WTC11 (cell line): ENCODE data around the gene PGM2L1. TPM values are rescaled to one million over a fixed set of nuclear protein-coding genes. Genes with fewer than 3 reads are reported as not detected.

Source experiments
- ATAC-seq: fragments of 200-7000 bp; cut with Tn5 transposase; 2 replicates; pipeline ENCODE4 v1.10.0; 2021; ENCODE audit warnings: mild to moderate bottlenecking, moderate library complexity
- CTCF ChIA-PET: fragments of 300-600 bp; sonication (Branson Sonifier 250); formaldehyde crosslinking; loops from one replicate; lab custom pipeline; 2021; ENCODE audit warnings: antibody characterized with exemption; lab: Charles Lee
- POLR2A ChIA-PET: fragments of 350-600 bp; sonication (Branson Sonifier 250); formaldehyde crosslinking; loops from one replicate; lab custom pipeline; 2021; ENCODE audit warnings: antibody characterized with exemption; lab: Charles Lee
- DNase-seq: peaks from one replicate; pipeline ENCODE4 v3.0.0; 2021; ENCODE audit warnings: low spot score
- H3K27ac Mint-ChIP-seq: 2 replicates; pipeline ENCODE4 v1.8.0; 2021; ENCODE audit warnings: mixed read lengths
- H3K27me3 Mint-ChIP-seq: 2 replicates; pipeline ENCODE4 v1.8.0; 2021; ENCODE audit warnings: low read depth, mild to moderate bottlenecking, moderate library complexity, mixed read lengths
- H3K36me3 Mint-ChIP-seq: 2 replicates; pipeline ENCODE4 v1.8.0; 2021; ENCODE audit warnings: mixed read lengths
- H3K4me1 Mint-ChIP-seq: 2 replicates; pipeline ENCODE4 v1.8.0; 2022; ENCODE audit warnings: mixed read lengths
- H3K4me3 Mint-ChIP-seq: 2 replicates; pipeline ENCODE4 v1.8.0; 2021; ENCODE audit warnings: mild to moderate bottlenecking, moderate library complexity, mixed read lengths
- H3K9me3 Mint-ChIP-seq: 2 replicates; pipeline ENCODE4 v1.8.0; 2021; ENCODE audit warnings: mixed read lengths
- ARID4B ChIP-seq: sonication (generic); formaldehyde crosslinking; IDR thresholded peaks from 2 replicates; pipeline ENCODE4 v1.8.0; 2023; ENCODE audit warnings: missing genetic modification reagents, mild to moderate bottlenecking, borderline replicate concordance
- ETV6 ChIP-seq: sonication (generic); formaldehyde crosslinking; IDR thresholded peaks from 2 replicates; pipeline ENCODE4 v1.8.1; 2022; ENCODE audit warnings: mild to moderate bottlenecking, missing genetic modification reagents
- HMGA2 ChIP-seq: fragments of 250-450 bp; sonication (Bioruptor Pico); IDR thresholded peaks from 2 replicates; pipeline ENCODE4 v1.4.0; 2021; ENCODE audit warnings: mild to moderate bottlenecking, moderate library complexity
- NR2C2 ChIP-seq: sonication (generic); formaldehyde crosslinking; IDR thresholded peaks from 2 replicates; pipeline ENCODE4 v1.8.0; 2022; ENCODE audit warnings: mild to moderate bottlenecking, missing genetic modification reagents
- SMAD4 ChIP-seq: sonication (generic); formaldehyde crosslinking; IDR thresholded peaks from 2 replicates; pipeline ENCODE4 v1.8.0; 2022; ENCODE audit warnings: mild to moderate bottlenecking, missing genetic modification reagents
- TCF7 ChIP-seq: sonication (generic); formaldehyde crosslinking; IDR thresholded peaks from 2 replicates; pipeline ENCODE4 v1.8.0; 2022; ENCODE audit warnings: mild to moderate bottlenecking, low read depth, missing genetic modification reagents, moderate library complexity
- TEAD4 ChIP-seq: sonication (generic); formaldehyde crosslinking; IDR thresholded peaks from 2 replicates; pipeline ENCODE4 v1.8.0; 2022; ENCODE audit warnings: mild to moderate bottlenecking, missing genetic modification reagents
- ZNF138 ChIP-seq: sonication (generic); formaldehyde crosslinking; conservative IDR thresholded peaks from 2 replicates; pipeline ENCODE4 v1.8.1; 2022; ENCODE audit warnings: mild to moderate bottlenecking, moderate library complexity, missing genetic modification reagents
- ZNF416 ChIP-seq: fragments of 250-450 bp; sonication (Bioruptor Pico); IDR thresholded peaks from 2 replicates; pipeline ENCODE4 v1.9.0; 2021; ENCODE audit warnings: mild to moderate bottlenecking, inconsistent platforms
- ZNF425 ChIP-seq: fragments of 250-450 bp; sonication (Bioruptor Pico); conservative IDR thresholded peaks from 2 replicates; pipeline ENCODE4 v1.9.0; 2021; ENCODE audit warnings: mild to moderate bottlenecking
- total RNA-seq: library from RNA; stranded (reverse); gene quantifications from 3 replicates; pipeline ENCODE4 v1.2.3, GENCODE V29; 2021

PGM2L1 gene
- total RNA-seq, 1 experiment from 2014 or later, result 34.1 TPM

GRCh38 chr11:74306435-74307175, 91.6 kb downstream of the PGM2L1 start (continued):
- TF ChIP-seq ETV6 (CRISPR knock-in tag) (no peak), ZNF425 (CRISPR knock-in tag) (no peak), TEAD4 (CRISPR knock-in tag) (no peak)
- TF ChIP-seq, all 79 proteins: peak for 0

GRCh38 chr11:74299015-74299414, 99.2 kb downstream of the PGM2L1 start:
- CTCF ChIA-PET, result interaction anchor here (1.0 to 3.2 kb wide), 3 partner anchors 23 to 150 kb away, joined by 3 to 8 read pairs (median 5); no protein-coding TSS in a partner anchor
- Mint-ChIP-seq H3K4me3 (no peak overlapping the region), H3K4me1 (no peaks in the 10 kb centered on the region)

GRCh38 chr11:74297484-74297883, 100.7 kb downstream of the PGM2L1 start:
- Mint-ChIP-seq H3K4me3 (no peak overlapping the region), H3K36me3 (peaks cover 9% of the 10 kb centered on the region), H3K9me3 (peaks cover 18% of the 10 kb centered on the region), H3K27me3 (peaks cover 22% of the 10 kb centered on the region), H3K27ac (no peak overlapping the region), H3K4me1 (no peaks in the 10 kb centered on the region)
- POLR2A ChIA-PET, result no interaction called here
- ATAC-seq (no peak), DNase-seq (no peak)
- CTCF ChIA-PET, result interaction anchor here (0.8 to 3.2 kb wide), 2 partner anchors 12 to 152 kb away, joined by 3 to 8 read pairs; no protein-coding TSS in a partner anchor
- TF ChIP-seq ZNF138 (CRISPR knock-in tag) (no peak), TCF7 (CRISPR knock-in tag) (no peak), ARID4B (CRISPR knock-in tag) (no peak)

More at GRCh38 chr11:74299015-74299414, 99.2 kb downstream of the PGM2L1 start:
- TF ChIP-seq HMGA2 (no peak), SMAD4 (CRISPR knock-in tag) (no peak), NR2C2 (CRISPR knock-in tag) (no peak), ARID4B (CRISPR knock-in tag) (no peak), ZNF416 (no peak)
- DNase-seq (no peak), ATAC-seq (no peak)
- Mint-ChIP-seq H3K27me3 (peaks cover 15% of the 10 kb centered on the region), H3K36me3 (peaks cover 7% of the 10 kb centered on the region), H3K27ac (no peak overlapping the region), H3K9me3 (peaks cover 9% of the 10 kb centered on the region)
- POLR2A ChIA-PET, result no interaction called here
